Measurements from ENCODE around the gene VPS35. TPM values are rescaled to one million over a fixed set of nuclear protein-coding genes. Genes with fewer than 3 reads are reported as not detected.

The VPS35 gene
- total and polyA plus RNA-seq, 10 of the 15 experiments (the other 5 are each of a cell fraction or from before 2014, with no cell fraction given) = 28.5 to 125 (median 60.6) TPM

DNA sequence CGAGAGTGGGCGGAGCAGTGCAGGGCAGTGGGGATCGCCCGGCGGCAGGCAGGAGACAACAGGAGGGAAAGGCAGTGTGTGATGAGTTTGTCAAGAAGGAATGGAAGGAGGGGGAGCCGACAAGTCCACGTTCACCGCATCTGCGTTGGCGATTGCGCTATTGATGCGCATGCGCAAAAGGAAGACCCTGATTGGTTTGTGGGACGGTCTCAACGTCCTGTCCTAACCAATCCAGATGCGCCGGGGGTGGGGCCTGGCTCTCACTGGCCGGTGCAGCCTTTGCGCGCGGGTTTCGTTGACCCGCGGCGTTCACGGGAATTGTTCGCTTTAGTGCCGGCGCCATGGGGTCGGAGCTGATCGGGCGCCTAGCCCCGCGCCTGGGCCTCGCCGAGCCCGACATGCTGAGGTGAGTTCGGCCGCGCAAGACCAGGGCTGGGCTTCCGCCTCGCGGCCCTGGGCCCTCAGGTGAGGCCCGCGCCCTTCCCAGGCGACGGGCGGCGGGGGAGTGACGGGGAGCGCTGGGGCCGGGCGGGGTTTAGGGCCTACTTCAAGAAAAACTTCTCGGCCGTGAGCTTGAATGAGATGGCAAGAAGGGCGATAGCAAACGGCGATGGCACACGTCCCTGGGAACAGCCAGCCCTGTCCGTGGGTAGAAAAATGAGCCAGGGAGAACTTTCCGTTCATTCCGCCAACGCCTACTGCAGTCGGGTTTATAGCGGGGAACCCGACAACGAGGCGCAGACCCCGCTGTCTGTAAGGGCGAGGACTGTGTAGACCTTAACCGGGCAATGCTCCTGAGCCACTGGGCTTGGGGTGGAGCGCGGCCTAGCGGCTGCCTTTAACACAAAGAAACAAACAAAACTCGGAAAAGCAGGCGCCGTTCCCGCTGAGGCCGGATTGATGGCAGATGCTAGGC lies 645 bp upstream of the VPS35 start, which contains the start of gene ORC6 (continued):
- TF ChIP-seq HCFC1 (IDR thresholded peaks at IDR 0.05; ENCODE audit: low read length) = 0 out of 2 replicates have a peak, but pooled peaks have one; percentile 15
- TF ChIP-seq POLR2A (IDR thresholded peaks at IDR 0.05; ENCODE audit: low read depth, low read length) = peak; percentile 87
- peak; percentile 24; the same call in 1 of the 2 replicates for TF ChIP-seq ZNF207 (IDR thresholded peaks at IDR 0.05; ENCODE audit: borderline replicate concordance)
- TF ChIP-seq, protein P1, sequence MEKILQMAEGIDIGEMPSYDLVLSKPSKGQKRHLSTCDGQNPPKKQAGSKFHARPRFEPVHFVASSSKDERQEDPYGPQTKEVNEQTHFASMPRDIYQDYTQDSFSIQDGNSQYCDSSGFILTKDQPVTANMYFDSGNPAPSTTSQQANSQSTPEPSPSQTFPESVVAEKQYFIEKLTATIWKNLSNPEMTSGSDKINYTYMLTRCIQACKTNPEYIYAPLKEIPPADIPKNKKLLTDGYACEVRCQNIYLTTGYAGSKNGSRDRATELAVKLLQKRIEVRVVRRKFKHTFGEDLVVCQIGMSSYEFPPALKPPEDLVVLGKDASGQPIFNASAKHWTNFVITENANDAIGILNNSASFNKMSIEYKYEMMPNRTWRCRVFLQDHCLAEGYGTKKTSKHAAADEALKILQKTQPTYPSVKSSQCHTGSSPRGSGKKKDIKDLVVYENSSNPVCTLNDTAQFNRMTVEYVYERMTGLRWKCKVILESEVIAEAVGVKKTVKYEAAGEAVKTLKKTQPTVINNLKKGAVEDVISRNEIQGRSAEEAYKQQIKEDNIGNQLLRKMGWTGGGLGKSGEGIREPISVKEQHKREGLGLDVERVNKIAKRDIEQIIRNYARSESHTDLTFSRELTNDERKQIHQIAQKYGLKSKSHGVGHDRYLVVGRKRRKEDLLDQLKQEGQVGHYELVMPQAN (conservative IDR thresholded peaks at IDR 0.05) = peak; percentile 100
- no peak for TF ChIP-seq EP300 (IDR thresholded peaks at IDR 0.05; ENCODE audit: borderline replicate concordance in 1 of 2, control insufficient read depth in 1 of 2, low read depth in 2 of 2, low read length in 2 of 2)
- TF ChIP-seq EGR1 (IDR thresholded peaks at IDR 0.05; ENCODE audit: borderline replicate concordance in 1 of 2, low read depth in 2 of 2, low read length in 2 of 2) = 0 out of 3 replicates have a peak, but pooled peaks of 1 of the 2 experiments have one; percentile 44
- no peak for TF ChIP-seq STAT3 (IDR thresholded peaks at IDR 0.05; ENCODE audit: low read depth, low read length)
- no peak for TF ChIP-seq LARP7 (IDR thresholded peaks at IDR 0.05)
- TF ChIP-seq, protein P2, sequence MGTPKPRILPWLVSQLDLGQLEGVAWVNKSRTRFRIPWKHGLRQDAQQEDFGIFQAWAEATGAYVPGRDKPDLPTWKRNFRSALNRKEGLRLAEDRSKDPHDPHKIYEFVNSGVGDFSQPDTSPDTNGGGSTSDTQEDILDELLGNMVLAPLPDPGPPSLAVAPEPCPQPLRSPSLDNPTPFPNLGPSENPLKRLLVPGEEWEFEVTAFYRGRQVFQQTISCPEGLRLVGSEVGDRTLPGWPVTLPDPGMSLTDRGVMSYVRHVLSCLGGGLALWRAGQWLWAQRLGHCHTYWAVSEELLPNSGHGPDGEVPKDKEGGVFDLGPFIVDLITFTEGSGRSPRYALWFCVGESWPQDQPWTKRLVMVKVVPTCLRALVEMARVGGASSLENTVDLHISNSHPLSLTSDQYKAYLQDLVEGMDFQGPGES (IDR thresholded peaks at IDR 0.05) = peak; percentile 80; the same call in 1 of the 2 replicates
- TF ChIP-seq NR2F1 (conservative IDR thresholded peaks at IDR 0.05) = 0 out of 2 replicates have a peak, but pooled peaks have one; percentile 28
- TF ChIP-seq, protein P3, sequence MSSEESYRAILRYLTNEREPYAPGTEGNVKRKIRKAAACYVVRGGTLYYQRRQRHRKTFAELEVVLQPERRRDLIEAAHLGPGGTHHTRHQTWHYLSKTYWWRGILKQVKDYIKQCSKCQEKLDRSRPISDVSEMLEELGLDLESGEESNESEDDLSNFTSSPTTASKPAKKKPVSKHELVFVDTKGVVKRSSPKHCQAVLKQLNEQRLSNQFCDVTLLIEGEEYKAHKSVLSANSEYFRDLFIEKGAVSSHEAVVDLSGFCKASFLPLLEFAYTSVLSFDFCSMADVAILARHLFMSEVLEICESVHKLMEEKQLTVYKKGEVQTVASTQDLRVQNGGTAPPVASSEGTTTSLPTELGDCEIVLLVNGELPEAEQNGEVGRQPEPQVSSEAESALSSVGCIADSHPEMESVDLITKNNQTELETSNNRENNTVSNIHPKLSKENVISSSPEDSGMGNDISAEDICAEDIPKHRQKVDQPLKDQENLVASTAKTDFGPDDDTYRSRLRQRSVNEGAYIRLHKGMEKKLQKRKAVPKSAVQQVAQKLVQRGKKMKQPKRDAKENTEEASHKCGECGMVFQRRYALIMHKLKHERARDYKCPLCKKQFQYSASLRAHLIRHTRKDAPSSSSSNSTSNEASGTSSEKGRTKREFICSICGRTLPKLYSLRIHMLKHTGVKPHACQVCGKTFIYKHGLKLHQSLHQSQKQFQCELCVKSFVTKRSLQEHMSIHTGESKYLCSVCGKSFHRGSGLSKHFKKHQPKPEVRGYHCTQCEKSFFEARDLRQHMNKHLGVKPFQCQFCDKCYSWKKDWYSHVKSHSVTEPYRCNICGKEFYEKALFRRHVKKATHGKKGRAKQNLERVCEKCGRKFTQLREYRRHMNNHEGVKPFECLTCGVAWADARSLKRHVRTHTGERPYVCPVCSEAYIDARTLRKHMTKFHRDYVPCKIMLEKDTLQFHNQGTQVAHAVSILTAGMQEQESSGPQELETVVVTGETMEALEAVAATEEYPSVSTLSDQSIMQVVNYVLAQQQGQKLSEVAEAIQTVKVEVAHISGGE (CRISPR knock-in tag; IDR thresholded peaks at IDR 0.05) = no peak
- TF ChIP-seq NR2C1 (IDR thresholded peaks at IDR 0.05) = 0 out of 2 replicates have a peak, but pooled peaks have one; percentile 6
- TF ChIP-seq YY1 (IDR thresholded peaks at IDR 0.05; ENCODE audit: low read depth, low read length) = peak; percentile 60
- no peak for TF ChIP-seq YBX1 (IDR thresholded peaks at IDR 0.05)
- TF ChIP-seq BACH1 (IDR thresholded peaks at IDR 0.05; ENCODE audit: borderline replicate concordance) = no peak
- no peak for TF ChIP-seq TBL1XR1 (IDR thresholded peaks at IDR 0.05; ENCODE audit: low read depth, low read length)
- TF ChIP-seq SIN3A (IDR thresholded peaks at IDR 0.05; ENCODE audit: low read depth, low read length) = peak; percentile 99
- TF ChIP-seq ASH2L (IDR thresholded peaks at IDR 0.05; ENCODE audit: borderline replicate concordance, low read depth) = 0 out of 2 replicates have a peak, but pooled peaks have one; percentile 1
- peak; percentile 49; the same call in 1 of the 2 replicates for TF ChIP-seq EED (IDR thresholded peaks at IDR 0.05; ENCODE audit: low read depth)
- TF ChIP-seq SIX5 (IDR thresholded peaks at IDR 0.05; ENCODE audit: low read depth, low read length, severe bottlenecking) = no peak
- no peak for TF ChIP-seq NFIC (IDR thresholded peaks at IDR 0.05; ENCODE audit: low read depth, low read length)

Measured in GM12878 (cell line).